ENCODE measurements around the gene EPHB1.

EPHB1 gene

GRCh38 chr3:134852132-134852531 lies 57.1 kb downstream of the EPHB1 start:
- DNase-seq, result no peak

GRCh38 chr3:134852893-134853351 lies 57.9 kb downstream of the EPHB1 start:
- DNase-seq, result no peak

- DNase-seq, result no peak
Observed at GRCh38 chr3:134854254-134854653, 59.2 kb downstream of the EPHB1 start.

DNA sequence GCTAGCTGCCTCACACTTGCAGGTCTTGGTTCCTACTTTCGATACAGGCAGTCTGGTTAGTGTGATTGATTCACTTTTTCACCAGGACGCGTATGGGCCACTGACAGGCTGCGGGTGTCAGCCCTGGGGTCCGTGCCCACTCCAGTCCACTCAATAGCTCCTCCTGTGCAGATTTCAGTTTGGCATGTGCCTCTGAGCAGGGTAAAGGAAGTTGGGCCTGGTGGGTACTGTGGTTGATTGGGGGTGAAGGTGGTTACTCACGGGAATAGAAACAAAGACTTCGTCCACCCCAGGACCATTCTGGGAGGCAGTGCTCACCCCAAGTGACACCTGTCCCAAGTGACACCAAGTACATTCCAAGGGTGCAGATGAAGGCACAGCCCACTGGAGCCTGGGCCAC lies 62.3 kb downstream of the EPHB1 start:
- DNase-seq, result no peak

- no peak for DNase-seq
Observed at GRCh38 chr3:134857776-134858362, 62.8 kb downstream of the EPHB1 start.

DNA sequence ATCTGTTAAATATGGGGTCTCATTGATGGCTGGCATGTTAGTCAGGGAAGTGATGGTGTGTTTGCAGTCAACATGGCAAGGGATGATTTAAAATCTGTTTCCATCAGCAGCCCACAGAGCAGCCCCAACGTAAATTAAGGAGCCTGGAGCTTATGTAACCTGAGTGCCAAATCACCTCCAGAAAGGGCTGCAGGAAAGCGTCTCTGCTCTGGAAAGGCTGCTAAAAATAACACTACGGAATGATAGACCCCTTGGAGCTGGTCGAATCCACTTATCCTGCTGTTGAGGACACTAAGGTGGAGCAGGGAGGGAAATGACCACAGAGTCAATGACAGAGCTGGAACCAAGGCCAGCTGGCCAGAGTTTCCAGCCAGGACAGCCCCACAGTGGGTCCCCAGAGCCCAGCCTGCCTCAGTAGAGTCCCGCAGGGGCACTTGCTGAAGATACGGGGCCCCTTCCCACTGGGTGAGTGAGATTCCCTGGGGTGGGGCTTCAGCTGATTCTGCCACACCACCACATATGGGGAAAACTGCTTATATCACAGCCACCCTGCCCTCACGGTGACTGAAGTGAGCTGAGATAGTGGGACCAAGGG lies 63.5 kb downstream of the EPHB1 start:
- no peak for DNase-seq

DNA sequence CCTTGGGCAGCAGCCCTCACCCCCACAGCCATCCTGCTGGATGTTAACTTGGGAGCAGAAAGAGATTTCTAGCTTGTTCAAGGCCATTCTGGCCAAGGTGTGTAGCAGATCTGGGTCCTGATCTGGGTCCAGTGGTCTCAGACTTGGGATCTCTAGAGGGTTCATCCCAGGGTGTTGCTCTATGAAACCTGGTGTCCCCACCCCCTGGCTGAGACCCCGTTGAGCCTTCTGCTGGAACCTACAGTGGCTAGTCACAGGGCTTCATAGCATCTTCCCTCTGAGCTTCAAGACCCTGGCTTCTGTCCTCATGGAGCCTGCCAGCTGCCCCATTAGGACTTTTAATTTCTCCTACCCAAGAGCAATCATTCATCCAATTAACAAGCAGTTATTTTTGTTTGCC lies 64.3 kb downstream of the EPHB1 start:
- DNase-seq, result no peak

- DNase-seq, result no peak
Observed at GRCh38 chr3:134860141-134860540, 65.1 kb downstream of the EPHB1 start.

DNA sequence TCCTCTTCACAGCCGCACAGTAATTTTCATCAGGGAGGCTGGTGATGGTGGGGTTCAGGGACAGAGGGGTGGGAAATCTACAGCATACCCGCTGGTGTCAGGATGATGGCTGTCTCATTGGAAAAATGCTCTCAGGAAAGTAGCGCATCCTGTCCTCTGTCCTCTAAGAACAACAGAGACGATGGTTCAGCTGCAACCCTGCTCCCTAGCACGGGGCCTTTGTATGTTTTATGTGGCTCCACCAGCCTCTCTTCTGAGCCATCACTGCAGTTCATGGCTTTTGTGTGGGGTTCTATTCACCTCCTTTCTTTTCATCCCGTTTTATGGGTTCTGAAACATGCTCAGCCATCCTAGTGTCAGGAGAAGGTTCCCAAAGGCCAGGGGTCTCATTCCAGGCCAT lies 68.9 kb downstream of the EPHB1 start:
- no peak for DNase-seq

GRCh38 chr3:134864636-134865035 lies 69.6 kb downstream of the EPHB1 start:
- DNase-seq, result no peak

- no peak for DNase-seq
Observed at GRCh38 chr3:134867277-134867676, 72.2 kb downstream of the EPHB1 start.

DNA sequence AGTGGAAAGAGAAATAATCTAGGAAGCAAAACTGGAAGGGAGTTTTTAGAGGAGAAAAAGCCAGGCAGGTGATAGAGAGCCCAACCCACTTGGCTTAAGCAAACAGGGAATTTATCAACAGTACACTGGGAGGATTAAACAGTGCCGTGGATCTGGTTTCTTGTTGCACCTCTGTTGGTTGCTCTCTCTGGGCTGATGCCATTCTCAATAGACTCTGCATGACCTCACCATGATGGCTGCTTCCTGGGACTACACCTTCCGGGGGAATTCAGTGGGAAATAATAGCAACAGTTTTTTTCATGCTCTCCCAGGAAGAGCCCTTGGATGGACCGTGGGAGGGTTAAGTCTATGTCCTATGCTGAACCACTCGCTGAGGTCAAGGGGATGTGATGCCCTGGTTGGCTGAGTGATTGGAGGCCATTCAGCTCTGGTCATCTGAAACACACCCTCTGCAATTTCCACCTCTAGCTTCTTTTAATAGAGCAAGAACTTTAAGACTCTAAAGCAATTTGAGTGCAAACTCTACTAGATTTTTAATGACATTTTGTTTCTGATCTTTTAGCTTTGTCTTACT lies 74.2 kb downstream of the EPHB1 start:
- no peak for DNase-seq

GRCh38 chr3:134871818-134872217 lies 76.8 kb downstream of the EPHB1 start:
- DNase-seq, result no peak

GRCh38 chr3:134872440-134873388 lies 77.7 kb downstream of the EPHB1 start:
- DNase-seq, result no peak

- DNase-seq, result no peak
Observed at GRCh38 chr3:134873789-134874188, 78.7 kb downstream of the EPHB1 start.

DNA sequence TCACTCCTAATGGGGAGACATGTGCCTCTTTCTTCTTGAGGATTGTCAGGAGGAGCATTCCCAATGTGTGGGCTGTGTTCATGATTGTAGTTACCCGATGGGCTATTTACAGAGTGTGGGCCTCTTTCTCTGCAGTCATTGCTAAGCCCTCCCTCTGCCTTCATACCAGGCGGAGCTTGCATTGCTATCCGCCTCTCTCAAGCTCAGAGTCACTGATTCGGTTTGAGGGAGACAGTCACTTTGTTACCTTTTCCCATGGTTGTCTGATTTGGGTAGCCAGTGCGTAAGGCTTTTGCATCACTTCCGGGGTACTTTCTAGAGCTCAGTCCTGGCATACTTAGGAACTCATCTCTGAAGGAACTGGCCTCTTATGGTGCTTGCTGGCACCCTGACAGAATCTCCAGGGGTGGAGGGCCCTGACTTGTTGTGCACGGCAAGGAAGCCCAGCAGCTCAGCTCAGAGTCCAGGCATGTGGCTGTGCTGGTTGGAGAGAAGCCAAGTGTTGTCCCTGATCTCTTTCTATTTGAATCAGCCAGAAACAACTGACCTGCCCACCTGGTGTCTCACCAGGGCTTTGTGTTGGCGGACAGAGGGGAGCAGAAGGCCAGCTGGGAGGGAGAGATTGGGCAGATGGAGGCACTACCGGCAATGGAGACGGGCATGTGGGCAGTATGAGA lies 79.8 kb downstream of the EPHB1 start:
- no peak for DNase-seq

DNA sequence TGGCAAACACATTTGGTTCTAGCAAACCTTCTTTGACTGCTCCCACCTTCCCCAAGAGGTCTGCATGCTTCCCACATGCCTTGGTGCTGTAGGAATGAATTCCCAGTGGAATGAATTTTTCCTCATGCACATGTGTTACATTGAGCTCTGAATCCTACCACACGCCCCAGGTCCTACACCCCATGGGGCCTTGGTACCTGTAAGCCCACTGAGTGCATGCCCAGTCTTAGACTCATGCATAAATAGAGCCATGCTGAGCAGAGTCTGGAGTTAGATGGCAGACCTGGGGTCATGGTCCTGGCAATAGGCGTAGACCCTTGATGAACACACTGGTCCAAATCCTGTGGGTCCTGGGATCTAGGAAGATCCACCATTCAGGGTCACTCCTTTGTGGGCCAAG lies 81.8 kb downstream of the EPHB1 start:
- no peak for DNase-seq

DNA sequence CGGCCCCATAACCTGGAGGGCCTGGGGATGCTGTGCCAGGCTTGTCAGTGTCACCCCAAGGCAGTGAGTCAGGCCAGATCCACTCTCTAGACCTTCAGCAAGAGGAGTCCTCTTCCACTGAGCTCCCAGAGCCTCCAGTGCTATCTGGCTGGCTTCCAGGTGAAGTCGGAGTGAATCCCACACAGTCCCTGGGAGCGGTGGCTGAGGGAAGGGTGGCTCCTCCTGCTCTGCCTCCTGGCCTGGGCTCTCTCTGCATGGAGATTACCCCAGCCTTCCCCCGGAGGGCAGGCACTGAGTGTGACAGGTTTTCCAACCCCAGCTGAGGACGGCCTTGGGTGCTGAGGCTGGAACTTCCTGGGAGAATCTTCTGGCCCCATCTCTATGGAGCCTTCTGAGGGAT lies 82.7 kb downstream of the EPHB1 start:
- DNase-seq, result no peak

DNA sequence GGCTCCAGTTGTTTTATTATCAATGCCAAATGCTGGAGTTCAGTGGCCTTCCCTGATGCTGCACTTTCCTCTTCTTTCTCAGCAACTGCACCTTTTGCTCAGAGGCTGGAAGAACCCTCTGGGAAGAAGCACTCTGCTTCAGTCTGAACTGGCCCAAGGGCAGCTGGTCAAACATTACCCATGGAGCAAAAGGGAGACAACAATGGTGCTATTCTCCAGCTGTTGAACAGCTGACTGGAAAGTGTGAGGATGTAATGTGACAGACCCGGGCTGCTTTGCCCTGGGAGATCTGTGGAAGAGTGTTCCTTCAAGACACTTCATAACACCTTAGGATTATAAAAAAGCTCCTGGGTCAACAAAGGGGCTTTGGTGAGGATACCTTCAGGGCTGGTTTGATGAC lies 84.9 kb downstream of the EPHB1 start:
- DNase-seq, result no peak

DNA sequence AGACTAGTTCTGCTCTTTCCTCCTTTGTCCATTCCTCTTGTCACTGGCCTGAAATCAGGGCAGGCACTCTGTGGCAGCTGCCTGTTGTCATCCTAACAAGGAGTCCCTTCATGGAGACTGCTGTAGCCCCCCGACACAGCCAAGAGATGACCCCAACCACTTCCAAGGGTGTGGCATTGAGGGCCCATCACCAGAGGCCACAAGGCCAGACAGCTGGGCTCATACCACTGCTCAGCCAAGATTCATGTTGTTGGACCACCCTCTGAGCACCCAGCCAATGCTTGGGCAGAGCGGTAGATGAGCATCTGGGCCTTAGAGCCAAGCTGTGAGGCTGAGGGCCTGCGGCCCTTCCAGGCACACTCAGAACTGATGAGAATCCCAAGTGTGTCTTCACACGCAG lies 85.4 kb downstream of the EPHB1 start:
- DNase-seq, result no peak

- no peak for DNase-seq
Observed at GRCh38 chr3:134881305-134881704, 86.2 kb downstream of the EPHB1 start.

DNA sequence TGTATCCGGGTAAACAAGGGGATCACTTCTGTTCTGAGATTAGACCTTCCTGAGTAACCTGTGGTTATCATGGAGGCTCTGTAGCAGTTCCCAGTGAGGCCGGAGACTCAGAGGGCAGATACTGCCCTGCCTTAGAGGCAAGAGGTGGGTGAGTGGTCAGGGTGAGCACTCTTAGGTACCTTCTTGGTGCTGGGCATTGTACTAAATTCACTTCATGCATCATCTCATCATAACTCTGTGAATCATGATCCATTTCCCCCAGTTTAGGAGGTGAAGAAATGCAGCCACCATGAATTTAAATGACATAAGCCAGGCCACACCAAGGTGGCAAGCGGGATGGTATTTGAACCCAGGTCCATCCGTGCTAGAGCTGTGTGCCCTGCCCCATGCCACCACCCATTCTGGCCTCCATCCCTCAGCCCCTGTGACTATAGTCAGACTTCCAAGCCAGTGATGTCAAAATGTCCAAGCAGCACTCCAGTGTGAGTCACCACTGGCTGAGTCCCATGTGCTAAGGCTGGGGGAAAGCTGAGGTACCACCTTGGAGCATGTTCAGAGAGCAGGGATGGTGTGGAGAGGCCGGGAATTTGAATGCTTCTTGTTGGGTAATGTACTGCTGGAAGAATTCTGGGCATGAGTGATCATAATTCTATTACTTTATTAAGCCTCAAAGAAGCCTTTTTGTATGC lies 88.8 kb downstream of the EPHB1 start:
- no peak for DNase-seq
